Nephron progenitor cell (in vitro differentiated cells): Measurements from ENCODE around the gene SDHA.
"Not testable (repeated sequence)": the region's sequence is repeated elsewhere in the genome, so short reads cannot be mapped to it uniquely, and the experiment has no call there.

Experiments used
- DNase-seq: peaks from one replicate; pipeline ENCODE4 v3.0.0; 2021
- H3K27ac Mint-ChIP-seq: 2 replicates; pipeline ENCODE4 v1.8.0; 2021; ENCODE audit warnings: mild to moderate bottlenecking, moderate library complexity, mixed read lengths
- H3K27me3 Mint-ChIP-seq: 2 replicates; pipeline ENCODE4 v1.8.0; 2021; ENCODE audit warnings: mild to moderate bottlenecking, low read depth, mixed read lengths; ENCODE audit not compliant: poor library complexity
- H3K36me3 Mint-ChIP-seq: 2 replicates; pipeline ENCODE4 v1.8.0; 2021; ENCODE audit warnings: low read depth, mixed read lengths
- H3K4me1 Mint-ChIP-seq: 2 replicates; pipeline ENCODE4 v1.8.0; 2021; ENCODE audit warnings: mixed read lengths
- H3K4me3 Mint-ChIP-seq: 2 replicates; pipeline ENCODE4 v1.8.0; 2021; ENCODE audit warnings: mild to moderate bottlenecking, moderate library complexity, mixed read lengths
- H3K9me3 Mint-ChIP-seq: 2 replicates; pipeline ENCODE4 v1.8.0; 2021; ENCODE audit warnings: mild to moderate bottlenecking, moderate library complexity, mixed read lengths
- TF ChIP-seq, protein P1 (sequence below): fragments of 200-600 bp; sonication (generic); IDR thresholded peaks from 2 replicates; pipeline ENCODE4 v1.5.0; 2021; ENCODE audit warnings: antibody characterized with exemption

Gene SDHA

DNA sequence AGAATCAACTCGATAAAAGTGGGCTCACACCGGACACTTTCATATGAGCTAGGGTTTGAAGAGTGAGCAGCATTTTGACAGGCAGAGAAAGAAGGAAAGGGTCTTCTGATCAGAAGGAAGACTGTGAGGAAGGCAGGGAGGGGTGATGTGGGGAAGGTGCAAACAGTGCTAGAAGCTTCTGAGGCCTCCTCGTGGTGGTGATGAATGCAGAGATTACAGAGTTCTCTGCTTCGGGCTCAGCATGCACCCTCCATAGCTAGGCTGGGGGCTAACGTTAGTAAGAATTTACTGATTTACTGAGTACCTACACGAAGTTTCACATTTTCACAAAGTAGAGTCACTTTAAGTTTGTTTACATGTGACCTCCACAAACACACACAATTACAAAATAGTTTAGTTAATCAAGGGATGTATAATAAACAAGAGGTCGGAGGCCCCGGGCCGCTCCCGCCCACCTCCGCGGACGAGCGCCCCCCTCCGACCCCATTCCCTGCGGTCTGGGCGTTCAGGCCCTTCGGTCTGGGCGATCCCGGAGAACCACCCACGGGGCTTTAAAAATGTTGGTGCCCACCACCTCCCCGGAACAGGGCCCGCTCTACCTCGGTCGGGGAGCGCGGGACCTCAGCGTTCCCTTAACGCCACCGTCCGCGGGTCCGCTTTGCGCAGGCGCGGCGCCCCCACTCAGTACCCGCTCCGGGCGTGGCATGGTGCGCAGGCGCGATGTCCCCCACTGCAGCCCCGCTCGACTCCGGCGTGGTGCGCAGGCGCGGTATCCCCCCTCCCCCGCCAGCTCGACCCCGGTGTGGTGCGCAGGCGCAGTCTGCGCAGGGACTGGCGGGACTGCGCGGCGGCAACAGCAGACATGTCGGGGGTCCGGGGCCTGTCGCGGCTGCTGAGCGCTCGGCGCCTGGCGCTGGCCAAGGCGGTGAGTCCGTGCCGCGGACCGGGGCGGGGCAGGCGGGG is at the start of gene SDHA, which contains the start of gene CCDC127:
TSS of gene SDHA (plus strand) at position 827 of the 963 bp plus-strand sequence. CDS start at position 863, 36 bp downstream.
TSS of gene CCDC127 (minus strand) at position 660 of the 963 bp plus-strand sequence. CDS start 1,304 bp downstream, outside the sequence.
- H3K27me3 Mint-ChIP-seq, H3K9me3 Mint-ChIP-seq: not testable (repeated sequence)
- H3K4me3 Mint-ChIP-seq: peak within 1 kb of the TSS; percentile 93
- peaks cover 23% of the 10 kb centered on the region for H3K36me3 Mint-ChIP-seq
- H3K4me1 Mint-ChIP-seq: peaks cover 56% of the 10 kb centered on the region
- peak; percentile 100 for DNase-seq
- H3K27ac Mint-ChIP-seq: peak within 1 kb of the TSS; percentile 66
- TF ChIP-seq, protein P1, sequence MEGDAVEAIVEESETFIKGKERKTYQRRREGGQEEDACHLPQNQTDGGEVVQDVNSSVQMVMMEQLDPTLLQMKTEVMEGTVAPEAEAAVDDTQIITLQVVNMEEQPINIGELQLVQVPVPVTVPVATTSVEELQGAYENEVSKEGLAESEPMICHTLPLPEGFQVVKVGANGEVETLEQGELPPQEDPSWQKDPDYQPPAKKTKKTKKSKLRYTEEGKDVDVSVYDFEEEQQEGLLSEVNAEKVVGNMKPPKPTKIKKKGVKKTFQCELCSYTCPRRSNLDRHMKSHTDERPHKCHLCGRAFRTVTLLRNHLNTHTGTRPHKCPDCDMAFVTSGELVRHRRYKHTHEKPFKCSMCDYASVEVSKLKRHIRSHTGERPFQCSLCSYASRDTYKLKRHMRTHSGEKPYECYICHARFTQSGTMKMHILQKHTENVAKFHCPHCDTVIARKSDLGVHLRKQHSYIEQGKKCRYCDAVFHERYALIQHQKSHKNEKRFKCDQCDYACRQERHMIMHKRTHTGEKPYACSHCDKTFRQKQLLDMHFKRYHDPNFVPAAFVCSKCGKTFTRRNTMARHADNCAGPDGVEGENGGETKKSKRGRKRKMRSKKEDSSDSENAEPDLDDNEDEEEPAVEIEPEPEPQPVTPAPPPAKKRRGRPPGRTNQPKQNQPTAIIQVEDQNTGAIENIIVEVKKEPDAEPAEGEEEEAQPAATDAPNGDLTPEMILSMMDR: peak; percentile 22

DNA sequence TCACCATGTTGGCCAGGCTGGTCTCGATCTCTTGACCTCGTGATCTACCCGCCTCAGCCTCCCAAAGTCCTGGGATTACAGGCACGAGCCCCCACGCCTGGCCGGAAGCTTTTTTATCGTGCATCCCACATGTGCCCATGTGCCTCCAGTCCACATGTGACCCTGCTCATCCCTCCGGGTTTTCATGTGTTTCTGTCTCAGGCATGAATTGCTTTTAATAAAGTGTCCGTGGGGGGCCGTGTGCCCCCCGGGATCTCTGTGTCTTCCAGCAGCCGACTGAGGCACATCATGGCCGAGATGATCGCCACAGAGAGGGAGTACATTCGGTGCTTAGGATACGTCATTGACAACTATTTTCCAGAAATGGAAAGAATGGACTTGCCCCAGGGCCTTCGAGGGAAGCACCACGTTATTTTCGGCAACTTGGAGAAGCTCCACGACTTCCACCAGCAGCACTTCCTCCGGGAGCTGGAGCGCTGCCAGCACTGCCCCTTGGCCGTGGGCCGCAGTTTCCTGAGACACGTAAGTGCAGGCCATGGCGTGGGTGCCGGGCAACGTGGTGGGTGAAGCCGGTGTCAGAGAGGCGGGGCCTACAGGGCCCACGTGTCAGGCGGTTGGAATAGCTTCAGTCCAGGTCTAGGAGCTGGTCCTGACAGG is 48.9 kb upstream of the SDHA start:
- DNase-seq: no peak
- Mint-ChIP-seq H3K27ac (no peak overlapping the region), H3K4me1 (peaks cover 48% of the 10 kb centered on the region), H3K27me3 (peaks cover 5% of the 10 kb centered on the region), H3K9me3 (peaks cover 8% of the 10 kb centered on the region), H3K4me3 (no peak overlapping the region), H3K36me3 (peaks cover 13% of the 10 kb centered on the region)
- TF ChIP-seq, protein P1: no peak

DNA sequence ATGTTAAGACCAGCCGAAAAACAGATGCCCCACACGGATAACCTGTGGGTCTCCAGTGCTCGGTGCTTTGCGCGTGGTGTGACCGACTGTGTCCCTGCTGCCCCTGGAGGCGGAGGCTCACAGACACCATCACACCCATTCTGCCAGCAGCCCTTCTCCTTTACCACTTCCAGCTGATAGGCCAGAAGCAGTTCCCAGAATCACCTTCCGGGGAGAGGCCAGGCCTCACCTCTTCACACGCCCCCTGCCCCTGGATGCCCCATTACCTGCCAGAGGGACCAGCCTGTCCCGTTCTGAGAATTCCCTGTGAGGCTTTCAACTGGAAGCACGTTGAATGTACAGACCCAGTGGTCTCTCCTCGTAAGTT is 48.4 kb upstream of the SDHA start:
- H3K4me1 Mint-ChIP-seq: peaks cover 53% of the 10 kb centered on the region
- no peak overlapping the region for H3K4me3 Mint-ChIP-seq
- H3K9me3 Mint-ChIP-seq: peaks cover 3% of the 10 kb centered on the region
- peaks cover 2% of the 10 kb centered on the region for H3K27me3 Mint-ChIP-seq
- peak overlapping the region; percentile 61 for H3K27ac Mint-ChIP-seq
- DNase-seq: no peak
- TF ChIP-seq, protein P1: no peak
- H3K36me3 Mint-ChIP-seq: peaks cover 8% of the 10 kb centered on the region

DNA sequence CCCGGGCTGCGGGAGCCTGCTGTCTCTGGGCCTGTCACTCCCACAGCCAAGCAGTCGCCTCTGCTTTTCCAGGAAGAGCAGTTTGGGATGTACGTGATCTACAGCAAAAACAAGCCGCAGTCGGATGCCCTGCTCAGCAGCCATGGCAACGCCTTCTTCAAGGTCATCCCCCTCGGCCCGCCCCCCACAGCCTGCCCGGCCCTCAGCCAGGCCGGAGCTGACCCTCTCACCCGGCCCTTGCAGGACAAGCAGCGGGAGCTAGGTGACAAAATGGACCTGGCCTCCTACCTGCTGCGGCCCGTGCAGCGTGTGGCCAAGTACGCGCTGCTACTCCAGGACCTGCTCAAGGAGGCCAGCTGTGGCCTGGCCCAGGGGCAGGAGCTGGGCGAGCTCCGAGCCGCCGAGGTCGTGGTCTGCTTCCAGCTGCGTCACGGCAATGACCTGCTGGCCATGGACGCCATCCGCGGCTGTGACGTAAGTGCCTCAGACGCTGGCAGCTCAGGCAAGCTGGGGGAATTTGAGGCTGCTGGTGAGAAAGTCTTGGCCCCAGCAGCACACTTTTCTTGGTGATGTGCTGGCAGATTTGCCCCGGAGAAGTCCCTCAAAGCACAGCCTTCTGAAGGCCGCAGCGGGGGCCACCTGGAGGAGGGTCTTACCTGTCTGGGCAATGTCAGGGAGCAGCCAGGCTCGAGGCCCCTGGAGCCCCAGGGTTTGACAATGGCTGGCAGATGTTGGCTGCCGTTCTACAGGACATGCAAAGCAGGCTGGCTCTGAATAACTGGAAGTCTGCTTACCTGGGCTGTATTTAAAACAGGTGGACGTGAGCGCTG is 46.9 kb upstream of the SDHA start:
- DNase-seq: peak; percentile 62
- TF ChIP-seq, protein P1: no peak
- H3K36me3 Mint-ChIP-seq: peaks cover 4% of the 10 kb centered on the region
- no peaks in the 10 kb centered on the region for H3K9me3 Mint-ChIP-seq
- H3K27ac Mint-ChIP-seq: no peak overlapping the region
- H3K4me1 Mint-ChIP-seq: peaks cover 63% of the 10 kb centered on the region
- peak overlapping the region; percentile 11 for H3K4me3 Mint-ChIP-seq
- peaks cover 4% of the 10 kb centered on the region for H3K27me3 Mint-ChIP-seq

DNA sequence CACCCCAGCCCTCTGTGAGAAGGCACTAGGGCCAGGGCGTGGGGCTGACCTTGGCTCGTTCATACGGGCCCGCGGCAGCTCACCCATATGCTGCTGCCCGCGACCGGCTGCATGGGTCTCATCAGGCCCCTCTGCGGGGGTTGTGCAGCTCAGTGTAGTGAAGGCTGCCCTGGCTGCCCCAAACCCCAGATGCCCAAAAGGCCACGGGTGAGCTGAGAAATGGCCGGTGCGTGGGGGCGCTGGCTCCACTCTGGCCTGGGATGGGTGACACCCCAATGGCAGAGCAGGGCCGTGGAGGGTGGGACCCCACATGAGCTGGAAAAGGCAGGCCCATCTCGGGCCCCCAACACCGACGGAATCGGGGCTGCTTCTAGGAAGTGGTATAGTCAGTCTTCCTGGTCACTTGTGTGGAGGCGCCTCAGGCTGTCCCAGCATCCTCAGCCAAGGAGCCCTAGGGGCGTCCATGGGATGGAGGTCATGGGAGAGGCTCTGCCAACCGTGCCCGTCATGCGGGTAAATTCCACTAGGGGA is 46.3 kb upstream of the SDHA start:
- Mint-ChIP-seq H3K4me1 (peaks cover 70% of the 10 kb centered on the region), H3K36me3 (no peaks in the 10 kb centered on the region), H3K4me3 (no peak overlapping the region), H3K27ac (no peak overlapping the region), H3K9me3 (no peaks in the 10 kb centered on the region), H3K27me3 (peaks cover 7% of the 10 kb centered on the region)
- TF ChIP-seq, protein P1: no peak
- no peak for DNase-seq
